OCI-LY3 (cell line): ENCODE measurements around the gene CAMKMT.

ENCODE experiments used
- EZH2phosphoT487 ChIP-seq: fragments of 200-600 bp; shearing (Covaris generic); IDR thresholded peaks from 2 replicates; pipeline ENCODE4 v1.6.1; 2018; ENCODE audit warnings: antibody characterized with exemption, mixed run types, low read depth
- TF ChIP-seq, protein P1 (sequence below): fragments of 200-600, 300-600 bp; sonication (generic); IDR thresholded peaks from 2 replicates; pipeline ENCODE4 v1.5.1; 2014; ENCODE audit warnings: antibody characterized with exemption, low read length, low read depth

DNA sequence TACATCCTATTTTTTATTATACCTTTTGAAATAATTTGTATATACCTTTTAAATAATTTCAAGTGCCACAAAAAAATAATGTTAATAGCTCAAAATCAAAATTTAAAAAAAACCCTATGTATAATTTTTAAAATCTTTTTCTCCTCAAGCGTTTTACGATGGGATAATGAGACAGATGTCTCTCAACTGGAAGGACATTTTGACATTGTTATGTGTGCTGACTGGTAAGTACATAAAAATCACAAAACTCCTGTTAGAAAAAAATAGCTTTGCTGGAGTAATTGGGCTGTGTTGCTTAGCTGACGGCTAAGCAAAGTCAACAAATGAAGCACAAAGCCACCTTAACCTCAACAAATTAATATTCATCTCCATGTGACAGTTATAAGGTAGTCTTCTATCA is 381.7 kb downstream of the CAMKMT start:
- TF ChIP-seq, protein P1, sequence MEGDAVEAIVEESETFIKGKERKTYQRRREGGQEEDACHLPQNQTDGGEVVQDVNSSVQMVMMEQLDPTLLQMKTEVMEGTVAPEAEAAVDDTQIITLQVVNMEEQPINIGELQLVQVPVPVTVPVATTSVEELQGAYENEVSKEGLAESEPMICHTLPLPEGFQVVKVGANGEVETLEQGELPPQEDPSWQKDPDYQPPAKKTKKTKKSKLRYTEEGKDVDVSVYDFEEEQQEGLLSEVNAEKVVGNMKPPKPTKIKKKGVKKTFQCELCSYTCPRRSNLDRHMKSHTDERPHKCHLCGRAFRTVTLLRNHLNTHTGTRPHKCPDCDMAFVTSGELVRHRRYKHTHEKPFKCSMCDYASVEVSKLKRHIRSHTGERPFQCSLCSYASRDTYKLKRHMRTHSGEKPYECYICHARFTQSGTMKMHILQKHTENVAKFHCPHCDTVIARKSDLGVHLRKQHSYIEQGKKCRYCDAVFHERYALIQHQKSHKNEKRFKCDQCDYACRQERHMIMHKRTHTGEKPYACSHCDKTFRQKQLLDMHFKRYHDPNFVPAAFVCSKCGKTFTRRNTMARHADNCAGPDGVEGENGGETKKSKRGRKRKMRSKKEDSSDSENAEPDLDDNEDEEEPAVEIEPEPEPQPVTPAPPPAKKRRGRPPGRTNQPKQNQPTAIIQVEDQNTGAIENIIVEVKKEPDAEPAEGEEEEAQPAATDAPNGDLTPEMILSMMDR = no peak
- TF ChIP-seq EZH2phosphoT487 = no peak
